ENCODE results near the gene SMAD6. TPM values are rescaled to one million over a fixed set of nuclear protein-coding genes. Genes with fewer than 3 reads are reported as not detected.

Gene SMAD6
- total and polyA plus RNA-seq, 9 of the 15 experiments (the other 6 are each of a cell fraction or from before 2014, with no cell fraction given), result 0.10 to 15.5 (median 3.7) TPM

DNA sequence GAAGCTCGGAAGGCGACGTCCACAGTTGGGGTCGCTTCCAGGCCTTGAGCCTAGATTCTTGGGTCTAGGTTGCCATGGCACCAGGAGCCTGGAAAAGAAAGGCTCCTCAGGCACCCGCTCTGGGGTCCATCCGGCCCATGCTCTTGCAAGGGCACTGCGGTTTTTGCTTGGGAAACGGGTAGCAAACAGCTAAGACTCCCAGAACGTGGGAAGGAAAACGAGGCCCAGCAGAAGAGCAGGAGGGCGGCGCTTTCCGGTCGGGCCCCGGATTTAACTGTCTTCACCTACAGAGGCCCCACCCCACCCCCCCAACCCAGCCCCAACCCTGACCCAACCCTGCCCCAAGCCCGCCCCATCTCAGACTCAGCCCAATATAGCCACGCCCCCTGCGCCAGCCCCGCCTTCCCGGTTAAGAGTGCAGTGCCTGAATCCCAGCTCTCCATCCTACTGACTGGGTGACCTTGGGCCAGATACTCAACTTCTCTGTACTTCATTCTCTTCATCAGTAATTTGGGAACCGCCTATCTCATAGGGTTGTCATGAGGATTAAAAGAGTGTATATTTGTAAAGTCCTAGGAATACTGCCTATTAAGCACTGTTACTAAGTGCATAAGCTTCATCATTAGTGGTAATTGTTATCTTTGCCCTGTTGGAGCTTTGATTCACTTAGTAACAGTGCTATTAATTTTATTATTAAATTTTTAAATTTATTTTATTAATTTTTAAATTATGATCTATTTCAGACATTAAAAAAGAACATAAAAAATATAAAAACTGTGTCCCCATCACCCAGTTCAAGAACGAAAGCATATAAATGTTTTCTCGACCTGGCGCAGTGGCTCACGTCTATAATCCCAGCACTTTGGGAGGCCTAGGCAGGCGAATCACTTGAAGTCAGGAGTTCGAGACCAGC is 28.4 kb upstream of the SMAD6 start (continued):
- no peak for TF ChIP-seq TAF15 (IDR thresholded peaks at IDR 0.05; ENCODE audit: low read depth, low read length)
- TF ChIP-seq LARP7 (IDR thresholded peaks at IDR 0.05), result no peak
- TF ChIP-seq HDGF (IDR thresholded peaks at IDR 0.05), result no peak
- no peak for TF ChIP-seq ZKSCAN3 (CRISPR knock-in tag; IDR thresholded peaks at IDR 0.05)
- no peak for TF ChIP-seq ZNF586 (CRISPR knock-in tag; conservative IDR thresholded peaks at IDR 0.05)
- no peak for TF ChIP-seq RBFOX2 (IDR thresholded peaks at IDR 0.05; ENCODE audit: low read depth, low read length)
- TF ChIP-seq ZFX (CRISPR knock-in tag; IDR thresholded peaks at IDR 0.05), result peak; percentile 40; the same call in 1 of the 2 replicates
- no peak for TF ChIP-seq MAZ (CRISPR knock-in tag; conservative IDR thresholded peaks at IDR 0.05 in 1 of 2, IDR thresholded peaks at IDR 0.05 in 1 of 2)
- TF ChIP-seq, protein P1, sequence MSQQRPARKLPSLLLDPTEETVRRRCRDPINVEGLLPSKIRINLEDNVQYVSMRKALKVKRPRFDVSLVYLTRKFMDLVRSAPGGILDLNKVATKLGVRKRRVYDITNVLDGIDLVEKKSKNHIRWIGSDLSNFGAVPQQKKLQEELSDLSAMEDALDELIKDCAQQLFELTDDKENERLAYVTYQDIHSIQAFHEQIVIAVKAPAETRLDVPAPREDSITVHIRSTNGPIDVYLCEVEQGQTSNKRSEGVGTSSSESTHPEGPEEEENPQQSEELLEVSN (IDR thresholded peaks at IDR 0.05; ENCODE audit: borderline replicate concordance in 1 of 2, extremely low read depth in 1 of 2, insufficient read depth in 1 of 2, insufficient read length in 1 of 2, low read depth in 1 of 2, low read length in 1 of 2, poor library complexity in 1 of 2, severe bottlenecking in 1 of 2), result peak in 1 of 2 experiments; percentile 68
- TF ChIP-seq ZNF717 (CRISPR knock-in tag; IDR thresholded peaks at IDR 0.05), result no peak
- no peak for TF ChIP-seq PHB (CRISPR knock-in tag; IDR thresholded peaks at IDR 0.05)
- TF ChIP-seq GATA2 (CRISPR knock-in tag; IDR thresholded peaks at IDR 0.05), result no peak
- TF ChIP-seq ZNF76 (CRISPR knock-in tag; IDR thresholded peaks at IDR 0.05; ENCODE audit: borderline replicate concordance), result no peak
- TF ChIP-seq SNIP1 (IDR thresholded peaks at IDR 0.05; ENCODE audit: low read depth), result no peak
- TF ChIP-seq XRCC3 (IDR thresholded peaks at IDR 0.05), result no peak
- TF ChIP-seq GABPA (tag; conservative IDR thresholded peaks at IDR 0.05; ENCODE audit: low read depth), result peak; percentile 40
- TF ChIP-seq, protein P2, sequence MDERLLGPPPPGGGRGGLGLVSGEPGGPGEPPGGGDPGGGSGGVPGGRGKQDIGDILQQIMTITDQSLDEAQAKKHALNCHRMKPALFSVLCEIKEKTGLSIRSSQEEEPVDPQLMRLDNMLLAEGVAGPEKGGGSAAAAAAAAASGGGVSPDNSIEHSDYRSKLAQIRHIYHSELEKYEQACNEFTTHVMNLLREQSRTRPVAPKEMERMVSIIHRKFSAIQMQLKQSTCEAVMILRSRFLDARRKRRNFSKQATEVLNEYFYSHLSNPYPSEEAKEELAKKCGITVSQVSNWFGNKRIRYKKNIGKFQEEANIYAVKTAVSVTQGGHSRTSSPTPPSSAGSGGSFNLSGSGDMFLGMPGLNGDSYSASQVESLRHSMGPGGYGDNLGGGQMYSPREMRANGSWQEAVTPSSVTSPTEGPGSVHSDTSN (CRISPR knock-in tag; IDR thresholded peaks at IDR 0.05; ENCODE audit: low read depth), result no peak
- TF ChIP-seq, protein P2 (tag; conservative IDR thresholded peaks at IDR 0.05; ENCODE audit: low read depth), result no peak
- TF ChIP-seq ZNF830 (CRISPR knock-in tag; IDR thresholded peaks at IDR 0.05), result no peak
- TF ChIP-seq, protein P3, sequence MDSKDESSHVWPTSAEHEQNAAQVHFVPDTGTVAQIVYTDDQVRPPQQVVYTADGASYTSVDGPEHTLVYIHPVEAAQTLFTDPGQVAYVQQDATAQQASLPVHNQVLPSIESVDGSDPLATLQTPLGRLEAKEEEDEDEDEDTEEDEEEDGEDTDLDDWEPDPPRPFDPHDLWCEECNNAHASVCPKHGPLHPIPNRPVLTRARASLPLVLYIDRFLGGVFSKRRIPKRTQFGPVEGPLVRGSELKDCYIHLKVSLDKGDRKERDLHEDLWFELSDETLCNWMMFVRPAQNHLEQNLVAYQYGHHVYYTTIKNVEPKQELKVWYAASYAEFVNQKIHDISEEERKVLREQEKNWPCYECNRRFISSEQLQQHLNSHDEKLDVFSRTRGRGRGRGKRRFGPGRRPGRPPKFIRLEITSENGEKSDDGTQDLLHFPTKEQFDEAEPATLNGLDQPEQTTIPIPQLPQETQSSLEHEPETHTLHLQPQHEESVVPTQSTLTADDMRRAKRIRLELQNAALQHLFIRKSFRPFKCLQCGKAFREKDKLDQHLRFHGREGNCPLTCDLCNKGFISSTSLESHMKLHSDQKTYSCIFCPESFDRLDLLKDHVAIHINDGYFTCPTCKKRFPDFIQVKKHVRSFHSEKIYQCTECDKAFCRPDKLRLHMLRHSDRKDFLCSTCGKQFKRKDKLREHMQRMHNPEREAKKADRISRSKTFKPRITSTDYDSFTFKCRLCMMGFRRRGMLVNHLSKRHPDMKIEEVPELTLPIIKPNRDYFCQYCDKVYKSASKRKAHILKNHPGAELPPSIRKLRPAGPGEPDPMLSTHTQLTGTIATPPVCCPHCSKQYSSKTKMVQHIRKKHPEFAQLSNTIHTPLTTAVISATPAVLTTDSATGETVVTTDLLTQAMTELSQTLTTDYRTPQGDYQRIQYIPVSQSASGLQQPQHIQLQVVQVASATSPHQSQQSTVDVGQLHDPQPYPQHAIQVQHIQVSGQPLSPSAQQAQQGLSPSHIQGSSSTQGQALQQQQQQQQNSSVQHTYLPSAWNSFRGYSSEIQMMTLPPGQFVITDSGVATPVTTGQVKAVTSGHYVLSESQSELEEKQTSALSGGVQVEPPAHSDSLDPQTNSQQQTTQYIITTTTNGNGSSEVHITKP (IDR thresholded peaks at IDR 0.05; ENCODE audit: partially characterized antibody), result no peak
- TF ChIP-seq ZNF121 (CRISPR knock-in tag; conservative IDR thresholded peaks at IDR 0.05), result no peak
- TF ChIP-seq EP400 (IDR thresholded peaks at IDR 0.05), result 0 out of 2 replicates have a peak, but pooled peaks have one; percentile 21

All from K562 (cell line).